H9 (cell line): ENCODE measurements around the gene ERC1. TPM values are rescaled to one million over a fixed set of nuclear protein-coding genes. Genes with fewer than 3 reads are reported as not detected.

Experiments used
- DNase-seq: peaks from one replicate; pipeline ENCODE4 v3.0.0-alpha.2; 2017
- H2AFZ ChIP-seq: one replicate; pipeline ENCODE4 v1.6.1; 2013; ENCODE audit warnings: mild to moderate bottlenecking, low read length, control low read depth, moderate library complexity
- H2AK5ac ChIP-seq: 2 replicates; pipeline ENCODE4 v1.6.1; 2013; ENCODE audit warnings: low read length, control low read depth, mixed read lengths; ENCODE audit not compliant: insufficient read length
- H2BK120ac ChIP-seq: one replicate; pipeline ENCODE4 v1.6.1; 2013; ENCODE audit warnings: low read depth, mild to moderate bottlenecking, low read length, control low read depth, inconsistent platforms; ENCODE audit not compliant: poor library complexity, severe bottlenecking
- H2BK12ac ChIP-seq: 2 replicates; pipeline ENCODE4 v1.6.1; 2013; ENCODE audit warnings: low read length, control low read depth, mixed read lengths, low read depth; ENCODE audit not compliant: insufficient read length
- H2BK15ac ChIP-seq: 2 replicates; pipeline ENCODE4 v1.6.1; 2013; ENCODE audit warnings: low read depth, low read length, control low read depth
- H2BK20ac ChIP-seq: one replicate; pipeline ENCODE4 v1.6.1; 2013; ENCODE audit warnings: low read depth, mild to moderate bottlenecking, low read length, control low read depth, inconsistent platforms; ENCODE audit not compliant: poor library complexity, severe bottlenecking
- H2BK5ac ChIP-seq: 2 replicates; pipeline ENCODE4 v1.6.1; 2013; ENCODE audit warnings: low read length, control low read depth, mixed read lengths; ENCODE audit not compliant: insufficient read length
- H3K14ac ChIP-seq: 2 replicates; pipeline ENCODE4 v1.6.1; 2013; ENCODE audit warnings: low read length, control low read depth; ENCODE audit not compliant: insufficient read depth
- H3K18ac ChIP-seq: 2 replicates; pipeline ENCODE4 v1.6.1; 2013; ENCODE audit warnings: low read depth, mild to moderate bottlenecking, mixed read lengths, low read length, control low read depth; ENCODE audit not compliant: insufficient read length
- H3K23ac ChIP-seq: 2 replicates; pipeline ENCODE4 v1.6.1; 2013; ENCODE audit warnings: low read length, control low read depth, mixed read lengths, low read depth; ENCODE audit not compliant: insufficient read length
- H3K23me2 ChIP-seq: 2 replicates; pipeline ENCODE4 v1.6.1; 2013; ENCODE audit warnings: low read depth, mild to moderate bottlenecking, mixed read lengths, low read length, control low read depth; ENCODE audit not compliant: insufficient read length, poor library complexity, severe bottlenecking
- H3K27ac ChIP-seq: 2 replicates; pipeline ENCODE4 v1.5.1; 2013; ENCODE audit warnings: low read length, control low read depth, mixed read lengths, low read depth; ENCODE audit not compliant: insufficient read length
- H3K27me3 ChIP-seq: 2 replicates; pipeline ENCODE4 v1.6.1; 2013; ENCODE audit warnings: low read length, control low read depth, inconsistent platforms; ENCODE audit not compliant: insufficient read depth
- H3K4ac ChIP-seq: 2 replicates; pipeline ENCODE4 v1.6.1; 2013; ENCODE audit warnings: low read depth, mild to moderate bottlenecking, control low read depth, inconsistent platforms, low read length, moderate library complexity
- H3K4me1 ChIP-seq: 2 replicates; pipeline ENCODE4 v1.6.1; 2013; ENCODE audit warnings: low read length, control low read depth, inconsistent platforms; ENCODE audit not compliant: insufficient read depth
- H3K4me2 ChIP-seq: 2 replicates; pipeline ENCODE4 v1.6.1; 2013; ENCODE audit warnings: low read length, control low read depth, mixed read lengths; ENCODE audit not compliant: insufficient read length, insufficient read depth
- H3K56ac ChIP-seq: 2 replicates; pipeline ENCODE4 v1.6.1; 2013; ENCODE audit warnings: low read depth, mild to moderate bottlenecking, mixed read lengths, low read length, control low read depth; ENCODE audit not compliant: insufficient read length
- H3K79me1 ChIP-seq: 2 replicates; pipeline ENCODE4 v1.6.1; 2013; ENCODE audit warnings: low read depth, mild to moderate bottlenecking, moderate library complexity, low read length, control low read depth, inconsistent platforms; ENCODE audit not compliant: insufficient read depth, poor library complexity, severe bottlenecking
- H3K79me2 ChIP-seq: 2 replicates; pipeline ENCODE4 v1.6.1; 2013; ENCODE audit warnings: low read length, control low read depth, inconsistent platforms; ENCODE audit not compliant: insufficient read depth
- H3K9ac ChIP-seq: 2 replicates; pipeline ENCODE4 v1.6.1; 2013; ENCODE audit warnings: low read length, control low read depth, mixed read lengths; ENCODE audit not compliant: insufficient read length; ENCODE audit errors: extremely low read depth
- H3K9me3 ChIP-seq: one replicate; pipeline ENCODE4 v1.6.1; 2013; ENCODE audit warnings: low read depth, low read length, inconsistent platforms; ENCODE audit not compliant: control insufficient read depth
- H3T11ph ChIP-seq: one replicate; pipeline ENCODE4 v1.6.1; 2013; ENCODE audit warnings: mild to moderate bottlenecking, low read length, control low read depth, inconsistent platforms
- H4K20me1 ChIP-seq: one replicate; pipeline ENCODE4 v1.6.1; 2013; ENCODE audit not compliant: control insufficient read depth, insufficient read length, insufficient read depth
- H4K5ac ChIP-seq: 2 replicates; pipeline ENCODE4 v1.6.1; 2013; ENCODE audit warnings: low read depth, mild to moderate bottlenecking, mixed read lengths, low read length, control low read depth; ENCODE audit not compliant: insufficient read length
- H4K8ac ChIP-seq: replicated peaks from 2 replicates; pipeline ENCODE4 v1.6.1; 2013; ENCODE audit warnings: low read length, control low read depth, mixed read lengths, low read depth; ENCODE audit not compliant: insufficient read length
- H4K91ac ChIP-seq: 2 replicates; pipeline ENCODE4 v1.6.1; 2013; ENCODE audit warnings: low read depth, mild to moderate bottlenecking, moderate library complexity, mixed read lengths, low read length, control low read depth; ENCODE audit not compliant: insufficient read length
- H3K27ac Mint-ChIP-seq, 3 experiments: 2 replicates in 2 of 3; 3 replicates in 1 of 3; pipeline ENCODE4 v1.8.0; 2020 to 2021; ENCODE audit warnings: mixed read lengths in 3 of 3, mild to moderate bottlenecking in 1 of 3, moderate library complexity in 1 of 3
- H3K27me3 Mint-ChIP-seq: 2 replicates; pipeline ENCODE4 v1.8.0; 2021; ENCODE audit warnings: low read depth, mild to moderate bottlenecking, moderate library complexity, mixed read lengths
- H3K36me3 Mint-ChIP-seq, 3 experiments: 2 replicates in 2 of 3; 3 replicates in 1 of 3; pipeline ENCODE4 v1.8.0; 2020 to 2021; ENCODE audit warnings: low read depth in 3 of 3, mixed read lengths in 3 of 3; ENCODE audit not compliant: insufficient read depth in 1 of 3
- H3K4me1 Mint-ChIP-seq, 2 experiments: 2 replicates each; pipeline ENCODE4 v1.8.0; 2020; ENCODE audit warnings: mixed read lengths in 2 of 2
- H3K4me3 Mint-ChIP-seq, 2 experiments: 2 replicates in 1 of 2; 3 replicates in 1 of 2; pipeline ENCODE4 v1.8.0; 2020 to 2021; ENCODE audit warnings: mild to moderate bottlenecking in 2 of 2, mixed read lengths in 2 of 2, moderate library complexity in 1 of 2
- H3K9me3 Mint-ChIP-seq, 2 experiments: 2 replicates in 1 of 2; 3 replicates in 1 of 2; pipeline ENCODE4 v1.8.0; 2020; ENCODE audit warnings: mild to moderate bottlenecking in 2 of 2, mixed read lengths in 2 of 2, moderate library complexity in 1 of 2
- CTCF ChIP-seq: fragments of 200-600 bp; sonication (generic); conservative IDR thresholded peaks from 3 replicates; pipeline ENCODE4 v1.8.0; 2021; ENCODE audit warnings: antibody characterized with exemption, mild to moderate bottlenecking
- WGBS: extraction: QIAGEN DNeasy Blood & Tissue Kit; methylation state at CpG from one replicate; pipeline ENCODE4 v1.1.7; 2013; ENCODE audit warnings: missing lambda C conversion rate, low lambda C conversion rate, mixed read lengths; ENCODE audit not compliant: insufficient read length; ENCODE audit errors: extremely low coverage; 5-methylcytosine and 5-hydroxymethylcytosine counted together
- total RNA-seq: library from RNA; stranded (reverse); gene quantifications from 2 replicates; pipeline ENCODE4 v1.2.1, GENCODE V29; 2021

Gene ERC1
- total RNA-seq, 1 experiment from 2014 or later, result 51.2 TPM

GRCh38 chr12:1117970-1118563, 127.0 kb downstream of the ERC1 start:
- Histone ChIP-seq H3K4me2 (no peak overlapping the region), H2BK5ac (no peak overlapping the region), H3K79me2 (no peaks in the 10 kb centered on the region), H3K56ac (no peak overlapping the region), H3K4ac (no peak overlapping the region), H3K23ac (no peak overlapping the region), H3K14ac (no peak overlapping the region), H2AFZ (no peak overlapping the region), H3K9ac (no peak overlapping the region), H3K9me3 (no peaks in the 10 kb centered on the region), H3T11ph (no peak overlapping the region), H3K4me1 (no peaks in the 10 kb centered on the region), H3K18ac (no peak overlapping the region), H2BK20ac (no peak overlapping the region), H3K79me1 (no peaks in the 10 kb centered on the region), H4K20me1 (no peaks in the 10 kb centered on the region), H2BK120ac (no peak overlapping the region), H4K8ac (no peak overlapping the region), H4K91ac (no peak overlapping the region), H2BK12ac (no peak overlapping the region), H4K5ac (no peak overlapping the region), H2BK15ac (no peak overlapping the region), H3K27ac (no peak overlapping the region), H2AK5ac (no peak overlapping the region), H3K27me3 (peaks cover 2% of the 10 kb centered on the region; the same call in 1 of the 2 replicates), H3K23me2 (no peaks in the 10 kb centered on the region)
- H3K27ac Mint-ChIP-seq, result no peak overlapping the region
- no peaks in the 10 kb centered on the region for H3K9me3 Mint-ChIP-seq
- WGBS, result no CpG with 5 or more reads among the region's 5 CpGs
- TF ChIP-seq CTCF, result peak; percentile 98
- DNase-seq, result peak; percentile 65
- H3K4me3 Mint-ChIP-seq, result no peak overlapping the region
- H3K36me3 Mint-ChIP-seq, result peaks cover 0 to 3% (median 0%) of the 10 kb centered on the region in 3 experiments; a peak in 2 of 7 replicates
- H3K4me1 Mint-ChIP-seq, result no peaks in the 10 kb centered on the region
- peaks cover 33% of the 10 kb centered on the region for H3K27me3 Mint-ChIP-seq
